ENCODE results near the gene CDK6. TPM values are rescaled to one million over a fixed set of nuclear protein-coding genes. Genes with fewer than 3 reads are reported as not detected.

CDK6 gene
- total RNA-seq, 1 experiment from 2014 or later: 41.4 TPM

DNA sequence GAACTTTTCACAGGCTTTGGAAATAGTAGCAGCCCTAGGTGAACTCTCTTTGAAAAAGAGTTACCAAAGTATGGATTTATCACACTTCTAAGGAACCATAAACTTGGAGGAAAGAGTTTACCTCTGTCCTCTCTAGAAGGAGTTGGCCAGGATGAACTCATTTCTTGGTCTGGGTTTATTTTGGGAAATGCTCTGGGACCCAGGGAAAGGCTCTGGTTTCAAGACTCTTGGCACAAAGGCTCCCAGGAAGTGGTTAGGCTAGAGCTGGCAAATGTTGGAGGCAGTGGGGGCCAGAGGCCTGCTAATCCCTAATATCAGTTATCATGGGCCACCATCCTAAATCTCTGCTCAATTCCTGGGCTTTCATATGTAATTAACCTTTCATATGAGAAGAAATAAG, 36.3 kb upstream of the CDK6 start:
- Histone ChIP-seq H3K27ac (ENCODE audit: low read depth, low read length) (no peak overlapping the region), H2AFZ (ENCODE audit: low read depth, low read length, poor library complexity, severe bottlenecking) (no peak overlapping the region), H3K4me2 (ENCODE audit: low read length) (no peak overlapping the region), H4K20me1 (ENCODE audit: insufficient read depth) (no peaks in the 10 kb centered on the region), H3K79me2 (ENCODE audit: insufficient read depth, low read length) (no peaks in the 10 kb centered on the region), H3K9ac (ENCODE audit: low read length) (no peak overlapping the region), H3K4me1 (ENCODE audit: control insufficient read depth in 1 of 2, insufficient read depth in 2 of 2, low read length in 2 of 2) (peaks cover 0 to 13% of the 10 kb centered on the region in 2 experiments; a peak in 1 of 4 replicates), H3K9me3 (ENCODE audit: control insufficient read depth in 1 of 2, insufficient read depth in 1 of 2, low read depth in 1 of 2, low read length in 2 of 2) (peaks cover 0 to 6% of the 10 kb centered on the region in 2 experiments; a peak in 1 of 4 replicates), H3K27me3 (ENCODE audit: insufficient read depth, low read length) (no peaks in the 10 kb centered on the region), H3K4me3 (replicated peaks in 1 of 2; ENCODE audit: low read depth in 1 of 2, low read length in 2 of 2) (no peak overlapping the region), H3K36me3 (ENCODE audit: control insufficient read depth in 1 of 2, insufficient read depth in 2 of 2, low read length in 2 of 2) (no peaks in the 10 kb centered on the region), H3K9me2 (ENCODE audit: insufficient read depth) (no peaks in the 10 kb centered on the region)
- DNase-seq (ENCODE audit: low read depth, low spot score) (no peak), ATAC-seq (no peak)
- TF ChIP-seq FOSL1 (IDR thresholded peaks at IDR 0.05; ENCODE audit: low read depth): no peak
- no peak for TF ChIP-seq EZH2 (IDR thresholded peaks at IDR 0.05)
- TF ChIP-seq JUND (IDR thresholded peaks at IDR 0.05): no peak
- TF ChIP-seq ZNF274 (IDR thresholded peaks at IDR 0.05; ENCODE audit: low read depth, low read length): no peak
- TF ChIP-seq, protein P1, sequence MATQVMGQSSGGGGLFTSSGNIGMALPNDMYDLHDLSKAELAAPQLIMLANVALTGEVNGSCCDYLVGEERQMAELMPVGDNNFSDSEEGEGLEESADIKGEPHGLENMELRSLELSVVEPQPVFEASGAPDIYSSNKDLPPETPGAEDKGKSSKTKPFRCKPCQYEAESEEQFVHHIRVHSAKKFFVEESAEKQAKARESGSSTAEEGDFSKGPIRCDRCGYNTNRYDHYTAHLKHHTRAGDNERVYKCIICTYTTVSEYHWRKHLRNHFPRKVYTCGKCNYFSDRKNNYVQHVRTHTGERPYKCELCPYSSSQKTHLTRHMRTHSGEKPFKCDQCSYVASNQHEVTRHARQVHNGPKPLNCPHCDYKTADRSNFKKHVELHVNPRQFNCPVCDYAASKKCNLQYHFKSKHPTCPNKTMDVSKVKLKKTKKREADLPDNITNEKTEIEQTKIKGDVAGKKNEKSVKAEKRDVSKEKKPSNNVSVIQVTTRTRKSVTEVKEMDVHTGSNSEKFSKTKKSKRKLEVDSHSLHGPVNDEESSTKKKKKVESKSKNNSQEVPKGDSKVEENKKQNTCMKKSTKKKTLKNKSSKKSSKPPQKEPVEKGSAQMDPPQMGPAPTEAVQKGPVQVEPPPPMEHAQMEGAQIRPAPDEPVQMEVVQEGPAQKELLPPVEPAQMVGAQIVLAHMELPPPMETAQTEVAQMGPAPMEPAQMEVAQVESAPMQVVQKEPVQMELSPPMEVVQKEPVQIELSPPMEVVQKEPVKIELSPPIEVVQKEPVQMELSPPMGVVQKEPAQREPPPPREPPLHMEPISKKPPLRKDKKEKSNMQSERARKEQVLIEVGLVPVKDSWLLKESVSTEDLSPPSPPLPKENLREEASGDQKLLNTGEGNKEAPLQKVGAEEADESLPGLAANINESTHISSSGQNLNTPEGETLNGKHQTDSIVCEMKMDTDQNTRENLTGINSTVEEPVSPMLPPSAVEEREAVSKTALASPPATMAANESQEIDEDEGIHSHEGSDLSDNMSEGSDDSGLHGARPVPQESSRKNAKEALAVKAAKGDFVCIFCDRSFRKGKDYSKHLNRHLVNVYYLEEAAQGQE (IDR thresholded peaks at IDR 0.05; ENCODE audit: low read depth): no peak
- TF ChIP-seq SRF (IDR thresholded peaks at IDR 0.05; ENCODE audit: low read depth): no peak
- TF ChIP-seq SP1 (IDR thresholded peaks at IDR 0.05; ENCODE audit: low read depth): no peak
- TF ChIP-seq CTCF (IDR thresholded peaks at IDR 0.05 in 2 of 3, conservative IDR thresholded peaks at IDR 0.05 in 1 of 3; ENCODE audit: borderline replicate concordance in 1 of 3, insufficient read depth in 1 of 3, low read depth in 2 of 3, low read length in 2 of 3): no peak
- TF ChIP-seq ZFX (IDR thresholded peaks at IDR 0.05): no peak
- no peak for TF ChIP-seq ELF1 (IDR thresholded peaks at IDR 0.05; ENCODE audit: borderline replicate concordance, low read depth)
- no peak for TF ChIP-seq YY1 (IDR thresholded peaks at IDR 0.05; ENCODE audit: extremely low read depth, insufficient replicate concordance, low read depth, low read length)
- intact Hi-C loops (cut with micrococcal nuclease): no loop called here
- BruUV-seq (replicated peaks): no TSS peak
- POLR2A ChIA-PET: no interaction called here
- RAD21 ChIA-PET (ENCODE audit: low non-redundant PET in 1 of 2, low total read pairs in 2 of 2, uncharacterized antibody in 2 of 2, unreplicated experiment in 2 of 2): no interaction called here
- CTCF ChIA-PET: no interaction called here

Data from HCT116 (cell line).